ENCODE results near the gene TAP2. TPM values are rescaled to one million over a fixed set of nuclear protein-coding genes. Genes with fewer than 3 reads are reported as not detected.

Gene TAP2
- polyA plus RNA-seq, 2 of the 4 experiments (the other 2 are of a cell fraction): 11.4 to 15.9 TPM

DNA sequence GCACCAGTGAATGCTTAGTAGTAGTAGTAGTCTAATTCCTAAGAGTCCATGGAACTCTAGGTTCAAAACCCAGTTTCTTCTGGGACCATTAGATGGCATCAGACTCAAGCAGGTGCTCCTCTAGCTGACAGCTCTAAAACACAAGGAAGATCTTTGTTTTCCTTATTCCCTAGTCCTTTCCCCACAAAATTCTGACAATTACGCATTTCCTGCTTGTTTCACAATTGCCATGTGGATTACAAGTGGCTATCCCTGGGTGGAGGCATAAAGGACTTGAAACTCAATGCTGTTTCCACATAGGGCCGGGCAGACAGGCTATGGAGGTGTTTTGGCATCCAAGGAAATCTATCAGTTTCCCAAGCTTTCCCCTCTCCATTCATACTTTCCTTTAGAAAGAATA, 12.6 kb downstream of the TAP2 start:
- no peak overlapping the region for H3K27ac ChIP-seq
- ATAC-seq (peak; percentile 68 to 71; a peak in 5 of 6 replicates), DNase-seq (ENCODE audit: low read depth in 1 of 2, low spot score in 1 of 2) (peak in 1 of 2 experiments; percentile 24), FAIRE-seq (no peak)
- whole genome bisulfite sequencing (ENCODE audit: missing lambda C conversion rate): 79% methylated on average over 2 of the region's 2 CpGs
- ChIA-PET CTCF (interaction anchor here (0.6 to 5.8 kb wide), 9 partner anchors 9 to 141 kb away, joined by 3 to 69 read pairs (median 6); partner anchors contain the start of genes HLA-DMA and TAP2), POLR2A (interaction anchor here (0.7 to 1.0 kb wide), 2 partner anchors 42 to 146 kb away, joined by 3 to 4 read pairs; no protein-coding TSS in a partner anchor)
- no peaks in the 10 kb centered on the region for H3K4me1 ChIP-seq
- no peak overlapping the region for H3K4me2 ChIP-seq
- TF ChIP-seq ATOH8 (CRISPR knock-in tag; IDR thresholded peaks at IDR 0.05; ENCODE audit: low read depth): no peak
- TF ChIP-seq CTCF (IDR thresholded peaks at IDR 0.05): peak; percentile 40
- TF ChIP-seq SMC3 (IDR thresholded peaks at IDR 0.05): peak; percentile 39; the same call in 2 of the 3 replicates
- TF ChIP-seq RAD21 (conservative IDR thresholded peaks at IDR 0.05 in 1 of 2, IDR thresholded peaks at IDR 0.05 in 1 of 2): peak; percentile 47 to 49
- no peaks in the 10 kb centered on the region for H3K9me3 ChIP-seq
- no peak overlapping the region for H3K4me3 ChIP-seq

GRCh38 chr6:32819729-32820128, 18.8 kb downstream of the TAP2 start:
- Histone ChIP-seq H3K4me3 (no peak overlapping the region), H3K9me3 (no peaks in the 10 kb centered on the region), H3K27ac (peak overlapping the region; percentile 21 to 39; a peak in 2 of 6 replicates), H3K4me2 (no peak overlapping the region), H3K4me1 (peaks cover 7% of the 10 kb centered on the region; the same call in 2 of the 3 replicates)
- peak; percentile 69 for TF ChIP-seq MAFK (IDR thresholded peaks at IDR 0.05; ENCODE audit: partially characterized antibody)
- no peak for TF ChIP-seq ZFP36 (IDR thresholded peaks at IDR 0.05; ENCODE audit: borderline replicate concordance, partially characterized antibody)
- TF ChIP-seq BHLHE40 (IDR thresholded peaks at IDR 0.05; ENCODE audit: low read depth, low read length): no peak
- TF ChIP-seq EP300 (IDR thresholded peaks at IDR 0.05): no peak
- 0 out of 2 replicates have a peak, but pooled peaks have one; percentile 59 for TF ChIP-seq NFE2L2 (conservative IDR thresholded peaks at IDR 0.05; ENCODE audit: low read length)
- no peak for TF ChIP-seq MAX (IDR thresholded peaks at IDR 0.05)
- TF ChIP-seq HEYL (CRISPR knock-in tag; IDR thresholded peaks at IDR 0.05): no peak
- ATAC-seq: peak in 1 of 2 experiments; percentile 29; a peak in 1 of 6 replicates
- POLR2A ChIA-PET: no interaction called here
- CTCF ChIA-PET: interaction anchor here (0.6 to 3.7 kb wide), 2 partner anchors 19 to 612 kb away, joined by 3 to 21 read pairs; partner anchors contain the start of gene TAP2
- no peak for FAIRE-seq
- WGBS (ENCODE audit: missing lambda C conversion rate): 44% methylated on average over 3 of the region's 3 CpGs
- peak in 1 of 2 experiments; percentile 43 for DNase-seq (ENCODE audit: low read depth in 1 of 2, low spot score in 1 of 2)

- POLR2A ChIA-PET: no interaction called here
- ATAC-seq (no peak), DNase-seq (ENCODE audit: low read depth in 1 of 2, low spot score in 1 of 2) (no peak), FAIRE-seq (no peak)
- CTCF ChIA-PET: interaction anchor here (0.6 to 3.7 kb wide), 2 partner anchors 20 to 611 kb away, joined by 3 to 21 read pairs; partner anchors contain the start of gene TAP2
- no peak overlapping the region for H3K4me3 ChIP-seq
- 58% methylated on average over 2 of the region's 2 CpGs for WGBS (ENCODE audit: missing lambda C conversion rate)
- H3K4me1 ChIP-seq: peaks cover 7% of the 10 kb centered on the region; the same call in 2 of the 3 replicates
- H3K9me3 ChIP-seq: no peaks in the 10 kb centered on the region
- H3K4me2 ChIP-seq: no peak overlapping the region
- TF ChIP-seq ZNF302 (CRISPR knock-in tag; IDR thresholded peaks at IDR 0.05) (no peak), CHD2 (IDR thresholded peaks at IDR 0.05; ENCODE audit: low read length, partially characterized antibody) (no peak), JUNB (IDR thresholded peaks at IDR 0.05) (no peak), RAD21 (conservative IDR thresholded peaks at IDR 0.05 in 1 of 2, IDR thresholded peaks at IDR 0.05 in 1 of 2) (no peak), RARB (CRISPR knock-in tag; IDR thresholded peaks at IDR 0.05) (no peak), CTCF (IDR thresholded peaks at IDR 0.05) (no peak), KDM1A (IDR thresholded peaks at IDR 0.05; ENCODE audit: low read depth) (no peak), EHMT2 (IDR thresholded peaks at IDR 0.05; ENCODE audit: low read depth) (no peak), GATA3 (IDR thresholded peaks at IDR 0.05; ENCODE audit: borderline replicate concordance) (no peak), MAFK (IDR thresholded peaks at IDR 0.05; ENCODE audit: partially characterized antibody) (no peak), ESRRA (IDR thresholded peaks at IDR 0.05; ENCODE audit: borderline replicate concordance, low read length) (no peak)
- H3K27ac ChIP-seq: no peak overlapping the region
These were observed 19.7 kb downstream of the TAP2 start for GRCh38 chr6:32818867-32819266.
